ENCODE measurements around the gene ANGPTL2. TPM values are rescaled to one million over a fixed set of nuclear protein-coding genes. Genes with fewer than 3 reads are reported as not detected.
A peak's percentile ranks its signal among the peaks of the same experiment; 100 is the strongest.

Gene ANGPTL2
- total RNA-seq, 4 donors from 2014 or later, result 29.5 to 57.0 (median 41.3) TPM

DNA sequence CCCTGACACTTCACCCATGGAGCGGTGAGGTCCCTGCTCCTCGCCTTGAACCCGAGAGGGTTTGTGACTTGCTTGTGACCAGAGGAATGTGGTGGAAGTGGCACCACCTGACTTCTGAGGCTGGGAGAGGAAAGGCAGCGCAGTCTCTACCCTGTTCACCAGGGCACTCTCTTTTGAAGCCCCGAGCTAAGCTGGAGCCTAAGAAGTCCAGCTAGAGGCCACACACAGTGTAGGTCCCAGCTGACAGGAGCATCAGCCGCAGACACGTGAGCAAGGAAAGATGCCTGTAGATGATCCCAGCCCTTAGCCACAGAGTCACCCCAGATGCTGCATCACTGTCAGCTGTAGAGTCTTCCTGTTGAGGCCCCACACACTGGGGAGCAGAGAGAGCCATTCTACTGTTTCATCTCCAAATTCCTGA is 1.7 kb upstream of the ANGPTL2 start:
- Histone ChIP-seq H3K9me3 (no peaks in the 10 kb centered on the region), H3K4me1 (peaks cover 34 to 77% (median 75%) of the 10 kb centered on the region in 4 donors), H3K4me3 (no peak overlapping the region), H3K36me3 (peaks cover 0 to 7% (median 2%) of the 10 kb centered on the region in 4 donors), H3K27ac (replicated peaks in 1 of 4) (peak overlapping the region; percentile 91 to 96 (median 94)), H3K27me3 (no peaks in the 10 kb centered on the region)
- intact Hi-C loops (cut with DNase I), result loop anchor here (5.0 kb wide), 1 partner anchor 63 kb away; no protein-coding TSS in a partner anchor
- WGBS, result 96% methylated on average over 5 of the region's 7 CpGs
- no peak for TF ChIP-seq CTCF (IDR thresholded peaks at IDR 0.05)
- TF ChIP-seq POLR2AphosphoS5 (IDR thresholded peaks at IDR 0.05), result no peak
- no peak for DNase-seq (ENCODE audit: extremely low spot score)

DNA sequence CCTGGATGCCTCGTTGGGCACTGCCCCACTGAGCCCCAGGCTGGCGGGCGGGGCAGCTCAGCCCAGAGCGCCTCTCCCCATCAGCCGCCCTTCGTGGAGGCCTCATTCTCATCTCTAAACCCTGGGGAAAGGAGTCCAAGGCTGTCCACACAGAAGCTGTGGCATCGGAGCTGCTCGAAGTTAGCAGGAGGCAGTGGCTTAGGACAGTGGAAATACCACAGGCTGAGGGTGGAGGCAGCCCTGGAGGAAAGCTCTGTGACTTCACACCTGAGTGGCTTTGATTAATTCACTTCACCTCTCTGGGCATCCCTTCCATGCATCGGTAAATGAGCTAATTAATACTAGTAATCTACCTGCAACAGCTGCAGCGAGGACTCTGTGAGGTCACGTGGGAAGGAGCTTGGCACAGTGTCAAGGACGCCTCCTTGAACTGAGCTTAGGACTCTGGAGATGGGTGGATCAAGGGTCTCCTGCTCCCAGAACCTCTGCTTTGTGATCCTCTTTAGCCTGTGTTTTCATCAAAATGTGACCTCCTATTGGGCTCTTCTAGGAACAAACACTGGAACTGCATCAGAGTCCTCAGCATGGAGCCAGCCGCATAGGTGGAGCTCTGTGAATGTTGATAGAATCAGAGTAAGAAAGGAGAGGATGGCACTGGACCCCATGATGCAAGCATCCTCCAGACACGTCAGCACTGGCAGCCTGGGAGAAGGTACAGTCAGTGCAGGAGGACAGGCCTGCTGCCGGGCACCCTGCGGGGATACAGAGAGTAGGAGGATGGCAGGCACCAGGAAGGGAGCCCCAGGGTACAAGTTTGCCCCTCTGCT is 842 bp upstream of the ANGPTL2 start:
- Histone ChIP-seq H3K9me3 (no peaks in the 10 kb centered on the region), H3K4me3 (peak overlapping the region; percentile 61 to 71 (median 64)), H3K27me3 (no peaks in the 10 kb centered on the region), H3K4me1 (peaks cover 35 to 77% (median 75%) of the 10 kb centered on the region in 4 donors), H3K36me3 (peaks cover 0 to 11% (median 6%) of the 10 kb centered on the region in 4 donors), H3K27ac (replicated peaks in 1 of 4) (peak overlapping the region; percentile 91 to 96 (median 94))
- TF ChIP-seq CTCF (IDR thresholded peaks at IDR 0.05) (no peak), POLR2A (IDR thresholded peaks at IDR 0.05; ENCODE audit: low read depth) (no peak), EP300 (IDR thresholded peaks at IDR 0.05) (no peak), POLR2AphosphoS5 (IDR thresholded peaks at IDR 0.05) (peak in 1 of 2 donors; percentile 35)
- DNase-seq (ENCODE audit: extremely low spot score), result no peak
- intact Hi-C loops (cut with DNase I), result loop anchor here (5.0 kb wide), 1 partner anchor 64 kb away; no protein-coding TSS in a partner anchor
- 47% methylated on average over 8 of the region's 16 CpGs for WGBS

DNA sequence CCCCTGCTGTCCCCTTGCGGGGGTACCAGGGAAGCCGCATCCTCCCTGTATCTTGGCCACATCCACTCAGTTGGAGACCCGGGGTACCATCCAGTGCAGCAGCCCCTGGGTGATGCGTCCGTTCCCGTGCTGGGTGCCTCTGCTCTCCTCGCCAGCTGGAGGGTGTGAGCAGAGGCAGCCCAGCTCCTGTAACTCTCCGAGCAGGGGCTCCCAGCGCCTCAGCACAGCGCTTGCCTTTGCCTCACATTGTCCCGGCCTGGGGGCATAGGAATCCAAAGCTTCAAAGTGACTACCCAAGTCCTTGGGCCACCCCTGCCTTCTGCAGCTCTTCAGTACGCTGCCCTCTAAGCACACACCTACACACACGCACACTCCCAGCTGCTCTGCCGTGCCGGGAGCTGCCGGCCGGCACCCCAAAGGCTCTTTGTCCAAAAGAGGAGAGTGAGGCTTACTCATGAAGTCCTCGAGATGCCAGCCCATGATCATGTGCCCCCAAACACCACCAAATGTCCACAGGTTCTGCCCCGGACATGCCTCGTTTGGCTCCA is 733 bp downstream of the ANGPTL2 start:
- Histone ChIP-seq H3K27ac (replicated peaks in 1 of 4) (peak overlapping the region; percentile 91 to 96 (median 94)), H3K9me3 (no peaks in the 10 kb centered on the region), H3K36me3 (peaks cover 0 to 12% (median 8%) of the 10 kb centered on the region in 4 donors), H3K27me3 (no peaks in the 10 kb centered on the region), H3K4me3 (peak overlapping the region; percentile 61 to 71 (median 64)), H3K4me1 (peaks cover 44 to 81% (median 77%) of the 10 kb centered on the region in 4 donors)
- TF ChIP-seq POLR2AphosphoS5 (IDR thresholded peaks at IDR 0.05), result no peak
- TF ChIP-seq CTCF (IDR thresholded peaks at IDR 0.05), result no peak
- no peak for TF ChIP-seq POLR2A (IDR thresholded peaks at IDR 0.05; ENCODE audit: low read depth)
- TF ChIP-seq EP300 (IDR thresholded peaks at IDR 0.05), result no peak
- no peak for DNase-seq (ENCODE audit: extremely low spot score)
- intact Hi-C loops (cut with DNase I), result loop anchor here (5.0 kb wide), 1 partner anchor 66 kb away; no protein-coding TSS in a partner anchor
- 6% methylated on average over 8 of the region's 20 CpGs for WGBS

GRCh38 chr9:127119320-127119709 is 3.1 kb downstream of the ANGPTL2 start:
- peaks cover 0 to 12% (median 8%) of the 10 kb centered on the region in 4 donors for H3K36me3 ChIP-seq
- H3K9me3 ChIP-seq, result no peaks in the 10 kb centered on the region
- intact Hi-C loops (cut with DNase I), result no loop called here
- DNase-seq (ENCODE audit: extremely low spot score), result no peak
- no peak overlapping the region for H3K4me3 ChIP-seq
- no peak for TF ChIP-seq EP300 (IDR thresholded peaks at IDR 0.05)
- TF ChIP-seq POLR2A (IDR thresholded peaks at IDR 0.05; ENCODE audit: low read depth), result no peak
- TF ChIP-seq CTCF (IDR thresholded peaks at IDR 0.05), result no peak
- no peak for TF ChIP-seq POLR2AphosphoS5 (IDR thresholded peaks at IDR 0.05)
- H3K27me3 ChIP-seq, result no peaks in the 10 kb centered on the region
- 100% methylated on average over 4 of the region's 4 CpGs for WGBS
- H3K27ac ChIP-seq (replicated peaks in 1 of 4), result no peak overlapping the region
- H3K4me1 ChIP-seq, result peaks cover 48 to 83% (median 70%) of the 10 kb centered on the region in 4 donors

All from esophagus muscularis mucosa (tissue), 4 donors.